KOPT-K1 (cell line): ENCODE data around the gene SS18.

Source experiments
- H3K27ac ChIP-seq: fragments of 200-600 bp; sonication (generic); 2 replicates; pipeline ENCODE4 v1.5.1; 2016; ENCODE audit warnings: antibody characterized with exemption, mild to moderate bottlenecking, low read depth, low read length; ENCODE audit not compliant: poor library complexity, severe bottlenecking
- H3K36me3 ChIP-seq: fragments of 200-600 bp; sonication (generic); 2 replicates; pipeline ENCODE4 v1.5.1; 2017; ENCODE audit warnings: antibody characterized with exemption, mild to moderate bottlenecking, low read length, moderate library complexity; ENCODE audit not compliant: insufficient read depth
- H3K9me3 ChIP-seq: fragments of 200-600 bp; sonication (generic); 2 replicates; pipeline ENCODE4 v1.5.1; 2017; ENCODE audit warnings: antibody characterized with exemption, low read length, mild to moderate bottlenecking; ENCODE audit not compliant: insufficient read depth, poor library complexity, severe bottlenecking

Gene SS18

DNA sequence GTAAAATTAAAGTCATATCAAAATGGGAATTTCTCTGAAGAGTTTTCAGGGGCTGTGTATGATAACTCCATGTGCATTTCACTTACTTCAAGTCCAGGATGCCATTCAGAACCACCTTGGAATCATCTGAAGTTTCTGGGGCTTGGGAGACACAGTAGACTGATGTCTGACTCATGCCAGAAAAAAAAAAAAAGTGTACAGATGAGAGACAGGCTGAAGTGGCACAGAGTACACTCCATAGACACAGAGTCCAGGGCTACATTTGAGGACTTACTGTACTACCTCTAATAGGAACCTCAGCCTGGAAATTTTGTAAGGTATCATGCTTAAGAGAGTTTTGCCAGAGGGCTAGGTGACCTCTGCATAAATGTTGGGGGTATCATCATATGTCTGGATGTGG is 92.0 kb downstream of the SS18 start:
- Histone ChIP-seq H3K9me3 (no peaks in the 10 kb centered on the region), H3K36me3 (no peaks in the 10 kb centered on the region), H3K27ac (no peak overlapping the region)

DNA sequence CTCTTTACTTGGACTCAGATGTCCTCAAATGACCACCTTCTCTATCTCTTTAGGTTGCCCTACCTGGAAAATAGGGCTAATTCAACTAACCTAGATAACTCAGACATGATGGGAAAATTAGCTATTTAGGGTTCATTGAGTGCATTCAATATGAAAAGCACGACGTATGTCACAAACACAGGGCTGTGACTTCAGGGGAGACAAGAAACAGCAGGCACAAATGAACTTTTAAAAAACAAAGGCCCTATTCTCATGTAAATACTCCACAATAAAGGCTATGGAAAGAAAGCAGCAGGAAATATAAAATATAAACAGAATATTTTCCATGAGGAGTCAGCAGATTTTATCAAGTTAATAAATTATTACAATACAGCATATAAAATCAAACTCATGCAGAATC is 97.8 kb downstream of the SS18 start:
- no peaks in the 10 kb centered on the region for H3K9me3 ChIP-seq
- H3K27ac ChIP-seq: no peak overlapping the region
- no peaks in the 10 kb centered on the region for H3K36me3 ChIP-seq

DNA sequence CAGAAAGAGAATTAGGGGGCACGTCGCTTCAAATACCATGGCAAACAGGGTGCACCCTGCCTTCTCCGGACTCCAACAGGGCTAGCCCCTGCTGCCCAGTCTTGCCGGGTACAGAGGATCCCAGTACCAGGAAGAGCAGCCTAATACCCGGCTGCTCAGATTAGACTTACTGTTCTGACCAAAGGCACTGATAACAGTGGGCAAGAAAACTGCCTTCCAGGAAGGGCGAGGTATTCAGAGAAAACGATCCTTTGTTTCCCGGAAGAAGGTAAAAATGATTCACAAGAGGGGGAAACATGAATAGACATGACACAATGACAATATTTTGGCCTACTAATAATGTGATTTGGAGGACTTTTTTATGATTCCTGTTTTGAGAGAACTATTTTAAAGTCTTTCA is 99.9 kb downstream of the SS18 start:
- Histone ChIP-seq H3K9me3 (no peaks in the 10 kb centered on the region), H3K36me3 (no peaks in the 10 kb centered on the region), H3K27ac (no peak overlapping the region)

DNA sequence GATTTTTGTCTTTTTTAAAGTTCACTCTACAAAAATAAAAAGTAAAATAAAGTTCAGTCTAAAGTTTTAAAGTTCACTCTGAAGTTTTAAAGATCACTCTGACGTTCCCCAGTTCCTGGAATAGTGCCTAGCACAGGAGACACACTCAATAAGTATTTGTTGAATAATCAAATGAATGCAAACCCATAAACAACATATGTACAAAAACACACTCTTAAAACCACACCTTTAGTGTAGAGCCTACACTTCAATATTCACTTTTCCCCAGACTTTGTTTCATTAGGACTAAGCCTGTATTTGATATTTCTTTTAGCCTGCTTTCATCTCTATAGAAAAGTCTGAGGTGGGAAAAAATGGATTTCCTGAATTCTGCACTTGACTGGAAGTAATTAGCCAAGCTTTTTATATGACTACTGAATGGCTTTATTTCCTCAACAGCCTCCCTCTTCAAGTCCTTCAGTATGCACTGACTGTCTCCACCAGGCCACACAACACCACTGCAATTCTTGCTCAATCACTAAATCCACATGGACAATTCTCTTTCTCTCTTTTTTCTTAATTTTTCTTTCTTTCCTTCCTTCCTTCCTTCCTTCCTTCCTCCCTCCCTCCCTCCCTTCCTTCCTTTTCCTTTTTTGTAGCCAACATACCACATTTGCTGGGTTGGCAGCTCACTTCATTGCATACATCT is 104.6 kb downstream of the SS18 start:
- H3K27ac ChIP-seq: no peak overlapping the region
- no peaks in the 10 kb centered on the region for H3K9me3 ChIP-seq
- no peaks in the 10 kb centered on the region for H3K36me3 ChIP-seq

DNA sequence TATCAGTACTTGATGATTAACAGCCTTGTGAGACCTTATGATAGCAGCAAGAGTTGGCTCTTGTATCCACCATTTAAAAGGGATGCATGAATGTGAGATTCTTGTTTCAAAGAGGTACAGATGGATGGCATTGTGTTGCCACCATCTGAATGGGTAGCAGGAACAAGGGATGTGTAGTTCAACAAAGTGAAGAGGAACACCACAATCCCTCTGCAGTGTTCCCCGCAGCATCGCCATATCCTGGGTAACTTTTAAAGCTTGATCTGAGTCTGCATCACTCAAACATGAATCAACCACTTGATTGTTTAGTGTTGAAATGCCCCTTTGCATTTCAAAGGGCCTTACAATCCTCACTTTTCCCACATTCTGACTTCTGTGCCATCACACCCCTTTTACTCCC is 106.7 kb downstream of the SS18 start:
- no peaks in the 10 kb centered on the region for H3K36me3 ChIP-seq
- no peaks in the 10 kb centered on the region for H3K9me3 ChIP-seq
- H3K27ac ChIP-seq: no peak overlapping the region

DNA sequence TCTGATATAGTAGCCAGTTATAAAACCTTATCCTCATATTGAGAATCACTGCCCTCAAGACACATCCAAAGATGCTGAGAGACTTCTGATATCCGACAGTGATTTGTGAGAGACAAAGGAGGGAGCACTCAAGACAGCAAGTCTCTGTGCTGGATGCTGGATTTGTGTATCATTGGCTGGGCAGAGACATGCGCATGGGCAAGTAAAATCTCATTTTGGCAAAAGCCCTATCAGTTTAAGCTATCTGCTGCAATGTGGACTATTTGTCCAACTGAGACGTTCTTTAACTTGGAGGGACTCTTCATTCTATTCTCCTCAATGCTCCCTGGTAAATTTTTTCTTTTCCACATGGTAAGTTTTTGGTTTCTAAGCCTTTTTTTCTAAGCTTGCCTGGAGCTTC is 107.5 kb downstream of the SS18 start:
- Histone ChIP-seq H3K9me3 (no peaks in the 10 kb centered on the region), H3K36me3 (no peaks in the 10 kb centered on the region), H3K27ac (no peak overlapping the region)

DNA sequence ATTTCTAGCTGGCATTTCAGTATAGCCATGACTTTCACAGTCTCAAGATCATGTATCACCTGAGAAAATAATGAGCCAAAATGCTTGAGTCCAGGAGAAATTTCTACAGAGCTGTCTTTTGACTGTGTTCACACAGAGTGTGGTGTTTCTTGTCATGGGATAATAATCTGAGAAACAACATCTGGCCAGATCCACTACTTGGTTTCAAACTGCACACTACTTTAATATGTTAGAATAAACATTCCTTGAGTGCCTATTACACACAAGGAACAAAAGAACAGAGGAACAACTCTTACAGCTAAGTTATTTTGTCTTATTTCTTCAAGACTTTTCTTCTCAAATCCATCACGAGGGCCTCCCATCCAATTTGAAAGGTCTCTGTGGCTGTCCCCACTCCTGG is 108.3 kb downstream of the SS18 start:
- Histone ChIP-seq H3K27ac (no peak overlapping the region), H3K36me3 (no peaks in the 10 kb centered on the region), H3K9me3 (no peaks in the 10 kb centered on the region)

DNA sequence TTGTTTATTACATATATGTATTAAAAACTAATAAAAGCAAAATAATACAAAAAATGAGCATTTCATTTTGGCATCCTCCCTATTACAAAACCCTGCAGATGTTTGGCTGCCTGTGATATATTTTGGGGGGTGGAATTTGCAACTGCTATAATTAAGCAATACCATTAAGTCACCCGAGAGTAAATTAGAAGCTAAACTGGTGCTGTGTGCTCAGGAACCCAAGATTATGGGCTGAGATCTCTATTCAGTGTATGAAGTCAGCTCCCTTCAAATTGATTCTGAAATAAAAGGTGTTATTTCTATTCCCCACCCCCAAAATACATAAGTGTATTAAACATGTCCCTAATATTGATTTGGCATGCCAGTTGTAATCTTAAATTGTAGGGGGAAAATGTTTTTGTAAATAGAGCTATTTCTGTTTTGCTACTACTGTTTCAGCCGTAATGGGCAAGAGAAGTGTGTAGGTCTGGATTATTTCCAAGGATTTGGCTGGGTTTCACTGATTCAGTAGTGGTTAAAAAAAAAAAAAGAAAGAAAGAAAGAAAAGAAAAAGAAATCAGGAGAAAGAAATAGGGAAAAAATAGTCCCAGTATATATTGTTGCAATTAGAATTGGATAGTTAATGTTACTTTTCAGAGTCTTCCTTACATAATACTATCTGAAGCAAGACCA is 110.9 kb downstream of the SS18 start:
- Histone ChIP-seq H3K27ac (no peak overlapping the region), H3K36me3 (no peaks in the 10 kb centered on the region), H3K9me3 (no peaks in the 10 kb centered on the region)

DNA sequence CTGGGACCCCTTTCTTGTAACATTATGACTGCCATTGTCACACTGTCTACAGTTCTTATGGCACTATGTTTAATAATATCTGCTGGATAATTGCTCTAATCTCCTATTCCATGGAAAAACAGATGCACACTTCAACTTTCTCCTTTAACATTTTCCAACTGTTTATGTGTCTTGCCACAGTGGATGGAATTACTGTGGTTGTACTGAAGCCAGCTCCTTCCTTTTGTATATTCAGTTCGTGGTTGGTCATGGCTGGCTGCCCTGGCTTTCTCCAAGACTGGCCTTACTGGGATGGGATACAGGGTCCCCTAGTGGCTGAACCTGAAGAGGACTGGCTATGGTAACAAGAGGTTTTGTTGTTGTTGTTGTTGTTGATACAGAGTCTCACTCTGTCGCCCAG is 113.9 kb downstream of the SS18 start:
- no peaks in the 10 kb centered on the region for H3K9me3 ChIP-seq
- no peak overlapping the region for H3K27ac ChIP-seq
- no peaks in the 10 kb centered on the region for H3K36me3 ChIP-seq

DNA sequence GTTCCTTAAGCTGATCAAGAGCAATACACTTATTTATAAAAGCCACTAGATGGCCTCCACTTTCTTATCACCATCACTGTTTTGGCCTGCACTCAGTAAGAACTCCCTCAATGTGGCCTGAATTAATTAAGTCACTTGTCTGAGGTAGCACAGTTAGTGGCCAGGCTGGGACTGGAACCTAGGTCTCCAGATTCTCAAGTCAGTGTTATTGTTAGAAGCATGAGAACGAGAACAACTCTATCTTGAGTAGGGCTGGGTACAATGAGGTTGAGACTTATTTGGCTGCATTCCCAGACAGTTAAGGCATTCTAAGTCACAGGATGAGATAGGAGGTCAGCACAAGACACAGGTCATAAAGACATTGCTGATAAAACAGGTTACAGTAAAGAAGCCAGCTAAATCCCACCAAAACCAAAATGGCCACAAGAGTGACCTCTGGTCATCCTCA is 115.8 kb downstream of the SS18 start:
- no peaks in the 10 kb centered on the region for H3K36me3 ChIP-seq
- H3K27ac ChIP-seq: no peak overlapping the region
- H3K9me3 ChIP-seq: no peaks in the 10 kb centered on the region
